Fibroblast of villous mesenchyme (primary cell): ENCODE data around the gene PUM2. TPM values are rescaled to one million over a fixed set of nuclear protein-coding genes. Genes with fewer than 3 reads are reported as not detected.

ENCODE experiments used
- DNase-seq: peaks from one replicate; pipeline ENCODE4 v3.0.0-alpha.2; 2010; ENCODE audit warnings: low read depth
- H3K4me3 ChIP-seq: 2 replicates; pipeline ENCODE4 v1.5.1; 2011; ENCODE audit warnings: low read depth, mild to moderate bottlenecking, low read length
- CTCF ChIP-seq: IDR thresholded peaks from 2 replicates; pipeline ENCODE4 v1.5.1; 2012; ENCODE audit warnings: low read depth, mild to moderate bottlenecking, low read length; ENCODE audit not compliant: insufficient read depth
- total RNA-seq: library from RNA; depleted of rRNA; stranded (reverse); fragments of >200 nt; gene quantifications from 2 replicates; pipeline ENCODE4 v1.2.3, GENCODE V29; 2012

PUM2 gene
- total RNA-seq, 1 donor = 56.1 TPM

GRCh38 chr2:20313659-20314058 is 37.0 kb downstream of the PUM2 start:
- no peak overlapping the region for H3K4me3 ChIP-seq
- no peak for TF ChIP-seq CTCF
- peak; percentile 8 for DNase-seq

GRCh38 chr2:20309001-20309400 is 41.6 kb downstream of the PUM2 start:
- TF ChIP-seq CTCF = no peak
- no peak overlapping the region for H3K4me3 ChIP-seq
- no peak for DNase-seq

- no peak overlapping the region for H3K4me3 ChIP-seq
- DNase-seq = no peak
- no peak for TF ChIP-seq CTCF
Measured at GRCh38 chr2:20307311-20307710, 43.3 kb downstream of the PUM2 start.

GRCh38 chr2:20304411-20304810 is 46.2 kb downstream of the PUM2 start:
- no peak for TF ChIP-seq CTCF
- no peak overlapping the region for H3K4me3 ChIP-seq
- DNase-seq = peak; percentile 34

GRCh38 chr2:20303966-20304365 is 46.7 kb downstream of the PUM2 start:
- TF ChIP-seq CTCF = no peak
- no peak for DNase-seq
- no peak overlapping the region for H3K4me3 ChIP-seq

GRCh38 chr2:20302019-20302418 is 48.6 kb downstream of the PUM2 start:
- no peak for DNase-seq
- no peak for TF ChIP-seq CTCF
- no peak overlapping the region for H3K4me3 ChIP-seq

GRCh38 chr2:20300656-20301055 is 50.0 kb downstream of the PUM2 start:
- DNase-seq = no peak
- no peak overlapping the region for H3K4me3 ChIP-seq
- no peak for TF ChIP-seq CTCF
